GM10248 (cell line): ENCODE data around the gene WDR5B.

ENCODE experiments used
- CTCF ChIA-PET: fragments of 300-600 bp; sonication (Branson Sonifier 250); formaldehyde crosslinking; extraction: SDS; loops from one replicate; lab custom pipeline; 2021; ENCODE audit warnings: antibody characterized with exemption; lab: Yijun Ruan, JAX
- POLR2A ChIA-PET: fragments of 350-650 bp; sonication (Branson Sonifier 250); formaldehyde crosslinking; extraction: SDS; loops from one replicate; lab custom pipeline; 2020; ENCODE audit warnings: antibody characterized with exemption; lab: Yijun Ruan, JAX
- DNase-seq: peaks from one replicate; pipeline ENCODE4 v3.0.0; 2012; ENCODE audit errors: extremely low spot score
- TF ChIP-seq, protein P1 (sequence below): IDR thresholded peaks from 2 replicates; pipeline ENCODE4 v1.5.1; 2012; ENCODE audit warnings: mild to moderate bottlenecking, low read depth; ENCODE audit errors: extremely low read depth, missing control alignments, control extremely low read depth

The WDR5B gene

GRCh38 chr3:122392868-122393844, 22.7 kb downstream of the WDR5B start:
- DNase-seq, result peak; percentile 41
- TF ChIP-seq, protein P1, sequence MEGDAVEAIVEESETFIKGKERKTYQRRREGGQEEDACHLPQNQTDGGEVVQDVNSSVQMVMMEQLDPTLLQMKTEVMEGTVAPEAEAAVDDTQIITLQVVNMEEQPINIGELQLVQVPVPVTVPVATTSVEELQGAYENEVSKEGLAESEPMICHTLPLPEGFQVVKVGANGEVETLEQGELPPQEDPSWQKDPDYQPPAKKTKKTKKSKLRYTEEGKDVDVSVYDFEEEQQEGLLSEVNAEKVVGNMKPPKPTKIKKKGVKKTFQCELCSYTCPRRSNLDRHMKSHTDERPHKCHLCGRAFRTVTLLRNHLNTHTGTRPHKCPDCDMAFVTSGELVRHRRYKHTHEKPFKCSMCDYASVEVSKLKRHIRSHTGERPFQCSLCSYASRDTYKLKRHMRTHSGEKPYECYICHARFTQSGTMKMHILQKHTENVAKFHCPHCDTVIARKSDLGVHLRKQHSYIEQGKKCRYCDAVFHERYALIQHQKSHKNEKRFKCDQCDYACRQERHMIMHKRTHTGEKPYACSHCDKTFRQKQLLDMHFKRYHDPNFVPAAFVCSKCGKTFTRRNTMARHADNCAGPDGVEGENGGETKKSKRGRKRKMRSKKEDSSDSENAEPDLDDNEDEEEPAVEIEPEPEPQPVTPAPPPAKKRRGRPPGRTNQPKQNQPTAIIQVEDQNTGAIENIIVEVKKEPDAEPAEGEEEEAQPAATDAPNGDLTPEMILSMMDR, result peak; percentile 58
- CTCF ChIA-PET, result interaction anchor here (0.7 to 6.3 kb wide), 29 partner anchors 8 to 848 kb away, joined by 3 to 82 read pairs (median 4); partner anchors contain the start of genes FAM162A, MIX23, POLQ and SEMA5B
- POLR2A ChIA-PET, result interaction anchor here (0.8 kb wide), 1 partner anchor 9 kb away, joined by 4 read pairs; the partner anchor contains the start of gene FAM162A

DNA sequence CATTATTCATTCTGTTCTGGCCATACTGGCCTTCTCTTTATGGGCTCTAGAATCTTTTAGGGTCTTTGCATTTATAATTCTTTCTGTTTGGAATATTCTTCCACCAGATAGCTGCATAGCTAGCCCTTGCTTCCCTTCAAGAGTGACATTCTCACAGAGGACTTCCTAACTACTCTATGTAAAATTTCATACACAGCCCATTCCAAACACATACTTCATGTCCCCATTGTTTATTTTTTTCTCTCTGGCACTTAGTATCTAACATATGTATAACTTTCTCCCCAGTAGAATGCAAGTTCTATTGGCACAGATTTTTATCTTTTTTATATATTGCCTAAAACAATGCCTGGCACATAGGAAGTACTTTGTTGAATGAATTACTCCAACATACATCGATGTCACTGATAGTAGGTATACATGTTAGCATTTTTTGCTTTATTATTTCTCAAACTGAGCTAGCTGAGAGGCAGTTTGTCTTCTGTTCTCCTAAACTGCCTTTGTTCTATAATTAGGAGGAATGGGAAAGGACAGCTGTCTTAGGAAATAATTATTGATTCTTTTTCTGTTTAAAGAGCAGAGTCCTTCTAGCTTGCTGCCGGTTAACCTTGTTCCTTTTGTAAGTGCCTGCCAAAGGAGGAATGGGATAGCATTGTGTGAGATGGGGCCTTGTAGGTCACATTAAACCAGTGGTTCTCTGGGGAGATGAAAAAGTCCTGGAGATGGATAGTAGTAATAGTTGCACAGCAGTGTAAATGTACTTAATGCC, 24.0 kb downstream of the WDR5B start:
- DNase-seq, result no peak
- ChIA-PET CTCF (interaction anchor here (1.4 to 6.3 kb wide), 9 partner anchors 12 to 846 kb away, joined by 3 to 82 read pairs (median 7); partner anchors contain the start of gene POLQ), POLR2A (no interaction called here)
- TF ChIP-seq, protein P1, result no peak

DNA sequence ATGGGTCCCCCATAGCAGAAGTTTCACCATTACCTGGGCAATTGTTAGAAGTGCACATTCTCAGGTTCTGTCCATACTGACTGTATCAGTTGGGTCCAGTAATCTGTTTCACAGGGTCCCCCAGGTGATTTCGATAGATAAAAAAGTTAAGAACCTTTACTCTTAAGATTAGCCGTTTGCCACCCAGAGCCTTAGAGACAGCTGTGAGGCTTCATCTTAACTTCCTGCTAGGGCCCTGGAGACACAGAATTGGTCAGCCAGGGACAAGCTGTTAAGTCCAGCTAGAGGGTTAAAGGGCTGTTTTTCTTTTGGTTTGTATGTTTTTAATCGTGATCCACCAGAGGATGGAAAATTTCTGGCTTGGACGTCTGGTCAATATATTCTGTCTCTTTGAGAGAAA, 25.2 kb downstream of the WDR5B start:
- TF ChIP-seq, protein P1, result no peak
- POLR2A ChIA-PET, result no interaction called here

GRCh38 chr3:122389892-122390291, 26.0 kb downstream of the WDR5B start:
- DNase-seq, result no peak
- TF ChIP-seq, protein P1, result no peak
- ChIA-PET CTCF (interaction anchor here (1.3 to 6.3 kb wide), 3 partner anchors 17 to 289 kb away, joined by 7 to 82 read pairs (median 12); no protein-coding TSS in a partner anchor), POLR2A (interaction anchor here (0.6 kb wide), 1 partner anchor 595 kb away, joined by 4 read pairs; no protein-coding TSS in a partner anchor)

More for the DNA sequence above, 25.2 kb downstream of the WDR5B start:
- CTCF ChIA-PET, result interaction anchor here (1.3 to 6.3 kb wide), 4 partner anchors 17 to 289 kb away, joined by 4 to 82 read pairs (median 10); no protein-coding TSS in a partner anchor
- DNase-seq, result no peak

- POLR2A ChIA-PET, result no interaction called here
- CTCF ChIA-PET, result interaction anchor here (1.3 to 6.3 kb wide), 3 partner anchors 18 to 290 kb away, joined by 7 to 82 read pairs (median 12); no protein-coding TSS in a partner anchor
Observed at GRCh38 chr3:122389197-122389596, 26.7 kb downstream of the WDR5B start.

More at GRCh38 chr3:122389197-122389596, 26.7 kb downstream of the WDR5B start:
- TF ChIP-seq, protein P1, result no peak
- no peak for DNase-seq
